Uterus (tissue), 4 donors: ENCODE results near the gene TTC9. TPM values are rescaled to one million over a fixed set of nuclear protein-coding genes. Genes with fewer than 3 reads are reported as not detected.
A peak's percentile ranks its signal among the peaks of the same experiment; 100 is the strongest.

Source experiments
- DNase-seq, 2 donors: peaks; one replicate each; pipeline ENCODE4 v3.0.0-alpha.2; 2019 to 2020
- H3K27ac ChIP-seq, 2 donors: fragments of 200-600 bp; sonication (generic); 1 replicate in 1 of 2; 2 replicates in 1 of 2; pipeline ENCODE4 v1.5.1; 2016 to 2018
- H3K27me3 ChIP-seq, 2 donors: fragments of 200-600 bp; sonication (generic); one replicate each; pipeline ENCODE4 v1.5.1; 2018 to 2019; ENCODE audit warnings: control low read depth in 1 of 2
- H3K36me3 ChIP-seq, 2 donors: fragments of 200-600 bp; sonication (generic); one replicate each; pipeline ENCODE4 v1.5.1; 2019; ENCODE audit warnings: control low read depth in 1 of 2
- H3K4me1 ChIP-seq, 2 donors: fragments of 200-600 bp; sonication (generic); one replicate each; pipeline ENCODE4 v1.5.1; 2018 to 2019; ENCODE audit warnings: control low read depth in 1 of 2
- H3K4me3 ChIP-seq, 2 donors: fragments of 200-600 bp; sonication (generic); 1 replicate in 1 of 2; 2 replicates in 1 of 2; pipeline ENCODE4 v1.5.1; 2018 to 2019; ENCODE audit warnings: mild to moderate bottlenecking in 1 of 2
- H3K9me3 ChIP-seq, 2 donors: fragments of 200-600 bp; sonication (generic); one replicate each; pipeline ENCODE4 v1.5.1; 2019; ENCODE audit warnings: control low read depth in 1 of 2
- CTCF ChIP-seq, 4 experiments: fragments of 200-600 bp in 2 of 4; fragments of 450-650 bp in 2 of 4; sonication (generic) in 2 of 4; IDR thresholded peaks; one replicate each; pipeline ENCODE4 v1.5.1; 2016 to 2019; ENCODE audit warnings: antibody characterized with exemption in 4 of 4, mild to moderate bottlenecking in 2 of 4, moderate library complexity in 1 of 4
- POLR2A ChIP-seq, 2 donors: fragments of 450-650 bp; IDR thresholded peaks; one replicate each; pipeline ENCODE4 v1.6.1; 2016; ENCODE audit warnings: antibody characterized with exemption in 2 of 2, mild to moderate bottlenecking in 1 of 2, moderate library complexity in 1 of 2
- intact Hi-C: fragments of 100-400 bp; cut with DNase I; formaldehyde crosslinking; loops from one replicate; pipeline ENCODE4 v1.15.1; 2023; ENCODE audit warnings: low total_unique reads
- total RNA-seq, 4 donors: library from RNA; depleted of rRNA in 3 of 4; stranded (reverse); fragments of >200 nt in 3 of 4; gene quantifications; one replicate each; pipeline versions ENCODE4 v1.1.0 to v1.2.4, GENCODE V29; 2014 to 2023
- donor health status: DM: yes; HTN: yes; CAD: no.

The TTC9 gene
- total RNA-seq = 1 to 10 TPM in 1 of 4 donors, under 1 TPM in 2, not detected in 1; 0.18 to 1.2 (median 0.26) TPM

- intact Hi-C loops = no loop called here
These were observed at the start of gene TTC9 for GRCh38 chr14:70641548-70642302. TTC9 (plus strand) TSS chr14:70641916; CDS start chr14:70642130, 214 bp downstream.

GRCh38 chr14:70594461-70594860, 47.3 kb upstream of the TTC9 start:
- H3K27me3 ChIP-seq = no peaks in the 10 kb centered on the region
- peaks cover 0 to 8% of the 10 kb centered on the region in 2 donors for H3K4me1 ChIP-seq
- no peak overlapping the region for H3K4me3 ChIP-seq
- DNase-seq = no peak
- intact Hi-C loops = no loop called here
- H3K9me3 ChIP-seq = no peaks in the 10 kb centered on the region
- H3K27ac ChIP-seq = no peak overlapping the region
- peaks cover 0 to 4% of the 10 kb centered on the region in 2 donors for H3K36me3 ChIP-seq
- TF ChIP-seq POLR2A (IDR thresholded peaks at IDR 0.05) (no peak), CTCF (IDR thresholded peaks at IDR 0.05) (no peak)

More at GRCh38 chr14:70641548-70642302, at the start of gene TTC9:
- no peak within 1 kb of the TSS for H3K27ac ChIP-seq
- H3K9me3 ChIP-seq = no peaks in the 10 kb centered on the region
- H3K36me3 ChIP-seq = no peaks in the 10 kb centered on the region
- peaks cover 0 to 6% of the 10 kb centered on the region in 2 donors for H3K27me3 ChIP-seq
- H3K4me3 ChIP-seq = peak within 1 kb of the TSS; percentile 36 to 41
- TF ChIP-seq CTCF (IDR thresholded peaks at IDR 0.05) (no peak), POLR2A (IDR thresholded peaks at IDR 0.05) (no peak)
- H3K4me1 ChIP-seq = no peaks in the 10 kb centered on the region
- DNase-seq = no peak

GRCh38 chr14:70595443-70596185, 46.1 kb upstream of the TTC9 start:
- intact Hi-C loops = no loop called here
- TF ChIP-seq CTCF (IDR thresholded peaks at IDR 0.05) = no peak
- TF ChIP-seq POLR2A (IDR thresholded peaks at IDR 0.05) = no peak
- peaks cover 0 to 9% of the 10 kb centered on the region in 2 donors for H3K4me1 ChIP-seq
- no peak for DNase-seq
- peaks cover 0 to 4% of the 10 kb centered on the region in 2 donors for H3K36me3 ChIP-seq
- no peaks in the 10 kb centered on the region for H3K9me3 ChIP-seq
- H3K27ac ChIP-seq = no peak overlapping the region
- H3K4me3 ChIP-seq = no peak overlapping the region
- H3K27me3 ChIP-seq = no peaks in the 10 kb centered on the region

- intact Hi-C loops = no loop called here
- peaks cover 0 to 9% of the 10 kb centered on the region in 2 donors for H3K4me1 ChIP-seq
- no peaks in the 10 kb centered on the region for H3K27me3 ChIP-seq
- H3K4me3 ChIP-seq = no peak overlapping the region
- H3K27ac ChIP-seq = no peak overlapping the region
- no peak for DNase-seq
- TF ChIP-seq POLR2A (IDR thresholded peaks at IDR 0.05) = no peak
- TF ChIP-seq CTCF (IDR thresholded peaks at IDR 0.05) = no peak
- H3K36me3 ChIP-seq = no peaks in the 10 kb centered on the region
- H3K9me3 ChIP-seq = no peaks in the 10 kb centered on the region
These were observed 44.0 kb upstream of the TTC9 start for GRCh38 chr14:70597731-70598130.

- no peak for DNase-seq
- peaks cover 0 to 9% of the 10 kb centered on the region in 2 donors for H3K4me1 ChIP-seq
- H3K27ac ChIP-seq = no peak overlapping the region
- no peaks in the 10 kb centered on the region for H3K36me3 ChIP-seq
- TF ChIP-seq CTCF (IDR thresholded peaks at IDR 0.05) = no peak
- no peak for TF ChIP-seq POLR2A (IDR thresholded peaks at IDR 0.05)
- intact Hi-C loops = no loop called here
- no peak overlapping the region for H3K4me3 ChIP-seq
- H3K9me3 ChIP-seq = no peaks in the 10 kb centered on the region
- no peaks in the 10 kb centered on the region for H3K27me3 ChIP-seq
These were observed 42.4 kb upstream of the TTC9 start for GRCh38 chr14:70599345-70599744.
